Measurements from ENCODE around the gene MDN1.
"Not testable (repeated sequence)": the region's sequence is repeated elsewhere in the genome, so short reads cannot be mapped to it uniquely, and the experiment has no call there.

Gene MDN1

DNA sequence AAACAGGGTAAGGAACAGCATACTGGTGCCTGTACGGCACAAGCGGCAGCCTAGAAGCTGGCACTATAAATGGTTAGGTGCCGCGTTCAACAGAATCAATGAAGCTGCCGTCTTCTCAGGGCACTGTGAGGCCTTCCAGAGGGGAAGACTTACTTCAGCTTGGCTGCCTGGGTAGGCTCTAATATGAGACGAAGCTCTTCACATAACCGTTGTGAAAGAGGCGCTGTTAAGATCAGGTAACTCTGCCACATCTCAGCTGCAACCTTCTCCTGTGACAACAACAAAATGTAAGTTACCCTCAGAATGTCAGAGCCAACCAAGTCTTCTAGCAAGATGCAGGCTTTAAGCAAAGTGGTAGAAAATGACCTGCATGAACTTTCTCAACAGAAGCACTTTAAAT, 169.0 kb downstream of the MDN1 start:
- ATAC-seq (replicated peaks; ENCODE audit: extremely low read depth, poor library complexity, severe bottlenecking) (no peak), DNase-seq (ENCODE audit: low spot score in 2 of 2) (no peak)
- Mint-ChIP-seq H3K36me3 (ENCODE audit: insufficient read depth) (peaks cover 63% of the 10 kb centered on the region), H3K4me1 (no peaks in the 10 kb centered on the region), H3K4me3 (no peak overlapping the region), H3K9me3 (no peaks in the 10 kb centered on the region), H3K27me3 (no peaks in the 10 kb centered on the region), H3K27ac (ENCODE audit: low read depth) (no peak overlapping the region)

DNA sequence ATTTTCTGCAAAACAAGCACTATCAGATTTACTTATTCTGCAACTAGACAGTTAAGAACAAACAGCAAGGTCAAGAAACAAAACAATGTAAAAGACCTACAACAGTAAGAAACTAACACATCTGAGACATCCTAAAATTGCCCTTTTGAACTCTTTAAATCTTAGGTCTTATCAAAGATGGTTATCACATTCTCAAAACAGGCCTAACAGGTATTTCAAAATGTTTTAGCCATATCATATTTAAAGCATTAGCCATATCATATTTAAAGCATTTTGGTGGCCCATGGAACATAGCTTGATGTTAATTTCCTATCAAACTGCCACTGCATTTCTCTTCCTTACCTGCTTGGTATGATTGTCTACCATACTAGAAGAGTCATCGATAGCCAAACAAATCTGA, 169.9 kb downstream of the MDN1 start:
- no peaks in the 10 kb centered on the region for H3K27me3 Mint-ChIP-seq

DNA sequence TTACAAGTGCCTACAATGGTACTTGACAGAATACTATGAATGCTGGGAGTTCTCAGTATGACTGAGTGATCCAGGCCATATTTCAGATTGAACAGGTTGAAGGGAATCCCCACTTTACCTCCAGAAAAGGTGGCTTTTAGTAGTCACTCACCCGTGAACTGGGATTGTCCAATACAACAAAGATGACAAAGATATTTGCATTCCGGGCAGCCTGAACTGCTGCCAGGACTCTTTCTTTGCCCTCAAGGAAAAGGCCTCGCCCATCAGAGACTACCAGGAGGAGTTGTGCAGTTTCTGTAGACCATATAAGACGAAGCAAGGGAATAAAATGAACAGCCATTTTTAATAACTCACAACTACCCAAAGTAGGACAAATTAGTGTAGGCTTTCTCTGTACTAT, 174.7 kb downstream of the MDN1 start:
- no peaks in the 10 kb centered on the region for H3K9me3 Mint-ChIP-seq
- H3K4me3 Mint-ChIP-seq: no peak overlapping the region
- peaks cover 36% of the 10 kb centered on the region for H3K36me3 Mint-ChIP-seq (ENCODE audit: insufficient read depth)
- ATAC-seq (replicated peaks; ENCODE audit: extremely low read depth, poor library complexity, severe bottlenecking) (no peak), DNase-seq (ENCODE audit: low spot score in 2 of 2) (no peak)
- H3K4me1 Mint-ChIP-seq: no peaks in the 10 kb centered on the region
- no peaks in the 10 kb centered on the region for H3K27me3 Mint-ChIP-seq
- no peak overlapping the region for H3K27ac Mint-ChIP-seq (ENCODE audit: low read depth)

More for the DNA sequence above, 169.9 kb downstream of the MDN1 start:
- ATAC-seq (replicated peaks; ENCODE audit: extremely low read depth, poor library complexity, severe bottlenecking) (no peak), DNase-seq (ENCODE audit: low spot score in 2 of 2) (no peak)
- Mint-ChIP-seq H3K4me3 (no peak overlapping the region), H3K36me3 (ENCODE audit: insufficient read depth) (peaks cover 60% of the 10 kb centered on the region), H3K27ac (ENCODE audit: low read depth) (no peak overlapping the region), H3K9me3 (no peaks in the 10 kb centered on the region), H3K4me1 (no peaks in the 10 kb centered on the region)

DNA sequence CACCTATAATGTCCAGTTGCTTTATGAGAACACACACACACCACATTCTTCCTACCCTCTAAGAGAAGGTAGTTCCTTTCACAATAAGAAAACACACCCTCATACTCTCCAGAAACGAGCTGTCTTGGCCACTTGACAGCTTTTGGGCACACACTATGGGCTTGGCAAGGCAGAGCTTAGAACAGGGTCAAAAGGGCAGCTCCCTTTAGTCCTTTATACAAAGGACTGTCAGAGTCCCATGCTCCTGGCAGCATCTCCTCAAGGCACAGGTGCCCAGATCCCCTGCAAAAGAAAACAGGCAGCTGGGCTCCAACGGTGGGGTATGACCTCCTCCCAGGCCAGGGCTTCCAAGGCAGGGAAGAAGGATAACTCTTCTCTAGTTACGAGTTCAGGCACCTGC, 176.2 kb downstream of the MDN1 start:
- Mint-ChIP-seq H3K27me3 (no peaks in the 10 kb centered on the region), H3K36me3 (ENCODE audit: insufficient read depth) (peaks cover 33% of the 10 kb centered on the region), H3K27ac (ENCODE audit: low read depth) (no peak overlapping the region), H3K9me3 (no peaks in the 10 kb centered on the region), H3K4me1 (peaks cover 13% of the 10 kb centered on the region), H3K4me3 (no peak overlapping the region)
- ATAC-seq (replicated peaks; ENCODE audit: extremely low read depth, poor library complexity, severe bottlenecking): no peak
- no peak for DNase-seq (ENCODE audit: low spot score in 2 of 2)

DNA sequence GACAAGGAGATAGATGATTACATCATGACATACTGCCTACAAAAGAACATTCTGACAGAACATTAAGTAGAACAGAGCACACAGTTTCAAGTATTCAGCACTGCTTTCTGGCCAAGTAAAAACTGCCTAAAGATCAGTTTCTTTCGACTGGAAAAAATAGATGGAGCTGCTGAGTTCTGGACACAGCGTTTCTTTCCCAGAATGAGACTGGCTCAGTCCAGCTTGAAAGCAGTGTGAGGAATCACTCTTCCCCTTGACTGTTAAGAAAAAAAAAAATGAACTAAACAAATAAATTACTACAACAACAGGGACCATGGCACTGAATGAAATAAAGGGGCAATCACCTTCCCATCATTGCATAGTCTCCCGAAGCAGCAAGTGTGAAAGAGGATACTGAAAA, 176.6 kb downstream of the MDN1 start:
- H3K36me3 Mint-ChIP-seq (ENCODE audit: insufficient read depth): peaks cover 32% of the 10 kb centered on the region
- peaks cover 17% of the 10 kb centered on the region for H3K4me1 Mint-ChIP-seq
- H3K9me3 Mint-ChIP-seq: no peaks in the 10 kb centered on the region
- H3K4me3 Mint-ChIP-seq: no peak overlapping the region
- DNase-seq (ENCODE audit: low spot score in 2 of 2) (no peak), ATAC-seq (replicated peaks; ENCODE audit: extremely low read depth, poor library complexity, severe bottlenecking) (no peak)
- no peak overlapping the region for H3K27ac Mint-ChIP-seq (ENCODE audit: low read depth)
- no peaks in the 10 kb centered on the region for H3K27me3 Mint-ChIP-seq

DNA sequence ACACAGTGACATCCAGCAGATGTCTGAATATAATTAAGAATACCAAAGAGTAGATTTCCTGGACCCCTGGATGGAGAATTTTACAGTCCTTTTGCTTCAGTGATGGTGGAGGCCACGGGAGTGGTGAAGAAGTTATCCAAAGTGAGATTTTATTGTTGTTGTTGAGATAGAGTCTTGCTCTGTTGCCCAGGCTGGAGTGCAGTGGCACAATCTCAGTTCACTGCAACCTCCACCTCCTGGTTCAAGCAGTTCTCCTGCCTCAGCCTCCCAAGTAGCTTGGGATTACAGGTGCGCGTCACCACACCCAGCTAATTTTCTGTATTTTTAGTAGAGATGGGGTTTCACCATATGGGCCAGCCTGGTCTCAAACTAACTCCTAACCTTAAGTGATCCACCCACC, 178.0 kb downstream of the MDN1 start:
- not testable (repeated sequence) for H3K27me3 Mint-ChIP-seq; H3K9me3 Mint-ChIP-seq; H3K4me3 Mint-ChIP-seq; H3K27ac Mint-ChIP-seq (ENCODE audit: low read depth); DNase-seq (ENCODE audit: low spot score in 2 of 2); ATAC-seq (replicated peaks; ENCODE audit: extremely low read depth, poor library complexity, severe bottlenecking)
- peaks cover 17% of the 10 kb centered on the region for H3K4me1 Mint-ChIP-seq
- peaks cover 23% of the 10 kb centered on the region for H3K36me3 Mint-ChIP-seq (ENCODE audit: insufficient read depth)

DNA sequence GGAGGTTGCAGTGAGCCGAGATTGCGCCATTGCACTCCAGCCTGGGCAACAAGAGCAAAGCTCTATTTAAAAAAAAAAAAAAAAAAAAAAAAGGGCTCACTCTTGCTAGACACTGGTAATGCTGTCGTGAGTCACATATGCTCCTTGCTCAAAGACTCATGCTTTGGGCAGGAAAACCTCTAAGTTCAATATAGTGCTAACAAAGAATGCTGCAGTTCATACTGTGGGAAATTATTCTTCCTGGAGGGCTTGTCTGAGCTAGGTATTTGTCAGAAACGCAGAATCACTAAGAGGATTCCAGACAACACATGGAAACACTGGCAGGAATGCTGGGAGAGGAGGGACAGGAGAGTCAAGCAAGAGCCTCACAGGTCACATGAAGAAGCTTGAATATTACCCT, 178.8 kb downstream of the MDN1 start:
- H3K4me1 Mint-ChIP-seq: peaks cover 20% of the 10 kb centered on the region
- H3K27ac Mint-ChIP-seq (ENCODE audit: low read depth): no peak overlapping the region
- DNase-seq (ENCODE audit: low spot score in 2 of 2) (no peak), ATAC-seq (replicated peaks; ENCODE audit: extremely low read depth, poor library complexity, severe bottlenecking) (no peak)
- no peaks in the 10 kb centered on the region for H3K9me3 Mint-ChIP-seq
- no peak overlapping the region for H3K4me3 Mint-ChIP-seq
- H3K36me3 Mint-ChIP-seq (ENCODE audit: insufficient read depth): peaks cover 30% of the 10 kb centered on the region
- no peaks in the 10 kb centered on the region for H3K27me3 Mint-ChIP-seq

DNA sequence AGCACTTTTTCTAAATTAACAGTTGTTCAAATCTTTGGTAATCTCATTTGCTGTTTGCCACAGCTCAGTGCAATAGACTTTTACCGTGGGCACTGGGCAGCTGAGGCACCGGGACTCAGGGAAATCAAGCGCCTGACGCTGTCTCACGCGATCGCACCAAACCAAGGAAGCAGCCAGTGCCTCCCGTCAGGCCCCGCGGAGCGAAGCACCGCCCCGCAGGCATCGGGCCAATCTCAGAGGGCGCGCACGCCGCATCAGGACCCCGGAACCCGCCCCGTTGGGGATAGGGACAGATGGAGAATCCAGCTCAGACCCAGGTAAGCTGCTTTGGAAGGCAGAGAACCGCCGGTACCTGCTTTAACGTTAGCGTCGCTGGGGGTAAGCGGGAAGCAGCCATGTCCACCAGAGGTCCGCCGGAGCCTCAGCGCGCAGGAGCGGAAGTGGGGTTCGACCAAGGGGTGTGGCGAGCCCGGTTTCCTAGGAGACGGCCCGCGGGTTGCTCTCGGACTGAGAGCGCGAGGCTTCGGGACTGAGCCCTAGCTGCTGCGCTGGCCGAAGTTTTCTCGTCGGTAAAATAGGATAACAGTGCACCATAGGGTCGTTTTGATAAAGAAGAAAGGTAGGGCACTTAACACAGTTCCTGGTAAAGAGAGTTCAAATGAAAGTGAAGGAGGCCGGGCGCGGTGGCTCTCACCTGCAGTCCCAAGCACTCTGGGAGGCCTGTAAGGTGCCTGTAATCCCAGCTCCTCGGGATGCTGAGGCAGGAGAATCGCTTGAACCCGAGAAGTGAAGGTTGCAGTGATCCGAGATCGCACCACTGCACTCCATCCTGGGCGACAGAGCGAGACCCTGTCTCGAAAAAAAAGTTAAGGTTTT, 181.0 kb downstream of the MDN1 start, which contains the start of gene LYRM2:
Gene LYRM2 (minus strand): TSS at position 428 of the 876 bp plus-strand sequence. CDS start 31 bp downstream, at position 397.
- H3K36me3 Mint-ChIP-seq (ENCODE audit: insufficient read depth): peaks cover 31% of the 10 kb centered on the region
- H3K4me1 Mint-ChIP-seq: peaks cover 23% of the 10 kb centered on the region
- peak within 1 kb of the TSS; percentile 99 for H3K27ac Mint-ChIP-seq (ENCODE audit: low read depth)
- DNase-seq (ENCODE audit: low spot score in 2 of 2): peak; percentile 86 to 88
- ATAC-seq (replicated peaks; ENCODE audit: extremely low read depth, poor library complexity, severe bottlenecking): peak; percentile 97
- H3K4me3 Mint-ChIP-seq: peak within 1 kb of the TSS; percentile 94
- H3K27me3 Mint-ChIP-seq: no peaks in the 10 kb centered on the region
- H3K9me3 Mint-ChIP-seq: no peaks in the 10 kb centered on the region

DNA sequence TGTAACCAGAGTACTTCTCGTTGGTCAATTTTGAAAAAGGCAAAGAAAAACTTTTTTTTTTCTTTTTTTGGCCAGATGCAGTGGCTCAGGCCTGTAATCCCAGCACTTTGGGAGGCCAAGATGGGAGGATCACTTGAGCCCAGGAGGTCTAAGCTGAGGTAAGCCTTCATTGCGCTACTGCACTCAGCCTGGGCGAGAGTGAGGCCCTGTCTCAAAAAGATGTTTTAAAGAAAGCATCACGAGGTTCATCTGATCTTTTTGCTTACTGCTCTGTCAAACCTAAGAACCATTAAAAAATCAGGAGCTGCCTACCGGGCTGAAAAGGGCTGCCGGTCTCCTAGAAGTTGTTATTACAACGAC, 181.7 kb downstream of the MDN1 start:
- Mint-ChIP-seq H3K27ac (ENCODE audit: low read depth) (peak overlapping the region; percentile 99), H3K27me3 (no peaks in the 10 kb centered on the region), H3K36me3 (ENCODE audit: insufficient read depth) (peaks cover 28% of the 10 kb centered on the region), H3K4me1 (peaks cover 23% of the 10 kb centered on the region), H3K9me3 (no peaks in the 10 kb centered on the region), H3K4me3 (peak overlapping the region; percentile 94)
- ATAC-seq (replicated peaks; ENCODE audit: extremely low read depth, poor library complexity, severe bottlenecking) (peak; percentile 7), DNase-seq (ENCODE audit: low spot score in 2 of 2) (no peak)

DNA sequence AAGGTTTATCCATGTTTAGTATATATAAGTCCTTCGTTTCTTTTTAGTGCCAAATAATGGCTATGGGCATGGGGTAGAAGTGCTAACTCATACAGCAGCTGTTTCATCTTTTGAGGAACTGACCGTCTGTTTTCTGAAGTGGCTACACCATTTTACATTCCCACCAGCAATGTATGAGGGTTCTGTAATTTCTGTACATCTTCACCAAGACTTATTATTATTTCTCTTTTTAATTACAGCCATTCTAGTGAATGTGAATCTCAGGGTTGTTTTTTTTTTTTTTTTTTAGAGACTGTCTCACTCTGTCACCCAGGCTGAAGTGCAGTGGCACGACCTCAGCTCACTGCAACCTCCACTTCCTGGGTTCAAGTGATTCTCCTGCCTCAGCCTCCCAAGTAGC, 183.2 kb downstream of the MDN1 start:
- H3K36me3 Mint-ChIP-seq (ENCODE audit: insufficient read depth): peaks cover 25% of the 10 kb centered on the region
- not testable (repeated sequence) for DNase-seq (ENCODE audit: low spot score in 2 of 2)

DNA sequence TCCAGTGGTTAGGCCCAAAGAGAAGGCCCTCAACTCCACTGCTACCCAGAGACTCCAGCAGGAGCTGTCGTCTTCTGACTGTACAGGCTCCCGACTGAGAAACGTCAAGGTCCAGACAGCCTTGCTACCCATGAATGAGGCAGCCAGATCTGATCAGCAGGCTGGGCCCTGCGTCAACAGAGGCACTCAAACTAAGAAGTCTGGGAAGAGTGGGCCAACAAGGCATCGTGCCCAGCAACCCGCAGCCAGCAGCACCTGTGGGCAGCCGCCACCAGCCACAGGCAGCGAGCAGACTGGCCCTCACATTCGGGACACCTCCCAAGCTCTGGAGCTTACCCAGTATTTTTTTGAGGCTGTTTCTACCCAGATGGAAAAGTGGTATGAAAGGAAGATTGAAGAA, 189.1 kb downstream of the MDN1 start:
- DNase-seq (ENCODE audit: low spot score in 2 of 2) (no peak), ATAC-seq (replicated peaks; ENCODE audit: extremely low read depth, poor library complexity, severe bottlenecking) (no peak)
- Mint-ChIP-seq H3K4me3 (no peak overlapping the region), H3K27ac (ENCODE audit: low read depth) (no peak overlapping the region), H3K36me3 (ENCODE audit: insufficient read depth) (peaks cover 4% of the 10 kb centered on the region), H3K27me3 (no peaks in the 10 kb centered on the region), H3K4me1 (peaks cover under 1% of the 10 kb centered on the region), H3K9me3 (no peaks in the 10 kb centered on the region)

More for the DNA sequence above, 183.2 kb downstream of the MDN1 start:
- H3K4me3 Mint-ChIP-seq; H3K27ac Mint-ChIP-seq (ENCODE audit: low read depth); H3K27me3 Mint-ChIP-seq; ATAC-seq (replicated peaks; ENCODE audit: extremely low read depth, poor library complexity, severe bottlenecking); H3K9me3 Mint-ChIP-seq: not testable (repeated sequence)
- peaks cover 23% of the 10 kb centered on the region for H3K4me1 Mint-ChIP-seq

DNA sequence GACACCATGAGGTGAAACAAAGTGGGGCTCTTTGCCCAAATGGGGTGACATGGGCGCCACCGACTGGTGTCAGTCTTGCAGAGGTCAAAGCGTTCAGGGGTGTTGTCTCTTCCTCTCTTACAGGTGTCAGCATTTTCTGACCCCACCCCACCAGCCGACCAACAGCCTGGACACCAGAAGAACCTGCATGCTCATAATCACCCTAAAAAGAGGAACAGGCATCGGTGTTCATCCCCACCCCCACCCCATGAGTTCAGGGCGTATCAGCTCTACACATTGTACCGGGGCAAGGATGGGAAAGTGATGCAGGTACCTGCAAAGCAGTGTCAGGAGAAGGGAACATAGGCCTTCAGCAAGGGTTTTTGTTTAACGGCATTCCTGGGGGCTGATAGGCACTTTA, 195.8 kb downstream of the MDN1 start:
- Mint-ChIP-seq H3K27me3 (no peaks in the 10 kb centered on the region), H3K27ac (ENCODE audit: low read depth) (no peak overlapping the region), H3K36me3 (ENCODE audit: insufficient read depth) (no peaks in the 10 kb centered on the region), H3K4me1 (no peaks in the 10 kb centered on the region), H3K4me3 (no peak overlapping the region), H3K9me3 (no peaks in the 10 kb centered on the region)
- ATAC-seq (replicated peaks; ENCODE audit: extremely low read depth, poor library complexity, severe bottlenecking) (no peak), DNase-seq (ENCODE audit: low spot score in 2 of 2) (no peak)

DNA sequence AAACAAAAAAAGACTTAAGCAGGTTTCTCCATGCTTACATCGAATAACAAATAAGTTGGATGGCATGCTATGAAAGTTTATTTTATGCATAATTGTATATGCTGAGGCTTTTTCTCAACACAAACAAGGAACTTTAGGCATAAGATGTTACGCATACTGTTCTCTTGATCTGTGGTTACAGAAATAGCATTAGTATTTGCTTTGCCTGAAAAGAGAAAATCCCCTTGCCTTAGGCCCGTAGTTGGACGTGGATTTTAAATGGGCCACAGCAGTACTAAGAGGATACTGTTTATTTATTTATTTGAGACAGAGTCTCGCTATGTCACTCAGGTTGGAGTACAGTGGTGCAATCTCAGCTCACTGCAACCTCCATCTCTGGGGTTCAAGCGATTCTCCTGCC, 200.0 kb downstream of the MDN1 start:
- H3K27ac Mint-ChIP-seq (ENCODE audit: low read depth): no peak overlapping the region
- H3K4me1 Mint-ChIP-seq: no peaks in the 10 kb centered on the region
- H3K27me3 Mint-ChIP-seq: no peaks in the 10 kb centered on the region
- DNase-seq (ENCODE audit: low spot score in 2 of 2) (no peak), ATAC-seq (replicated peaks; ENCODE audit: extremely low read depth, poor library complexity, severe bottlenecking) (no peak)
- H3K9me3 Mint-ChIP-seq: no peaks in the 10 kb centered on the region
- H3K4me3 Mint-ChIP-seq: no peak overlapping the region
- peaks cover 2% of the 10 kb centered on the region for H3K36me3 Mint-ChIP-seq (ENCODE audit: insufficient read depth)

All from central memory CD8-positive, alpha-beta T cell (primary cell).